NCI-H2227 treated with DMSO at 0.1 percent for 48 hours (cell line): ENCODE data around the gene PDXP.

Experiments used
- DNase-seq: peaks from one replicate; lab custom pipeline; 2025; lab: John Stamatoyannopoulos, UW

PDXP gene

DNA sequence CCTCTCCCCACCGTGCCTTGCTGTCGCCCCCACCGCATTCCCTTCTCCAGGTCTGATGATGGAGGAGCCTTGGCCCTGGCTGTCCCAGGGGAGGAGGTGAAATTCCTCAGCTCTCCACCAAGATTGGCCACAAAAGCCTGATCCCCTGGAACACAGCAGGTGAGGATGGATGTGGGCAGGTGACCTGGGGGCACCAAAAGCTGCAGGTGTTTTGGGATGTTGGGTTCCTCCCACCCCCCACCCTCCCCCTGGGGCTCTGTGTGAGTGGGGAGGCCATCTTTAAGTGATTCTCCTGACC, 39.0 kb downstream of the PDXP start:
- no peak for DNase-seq

DNA sequence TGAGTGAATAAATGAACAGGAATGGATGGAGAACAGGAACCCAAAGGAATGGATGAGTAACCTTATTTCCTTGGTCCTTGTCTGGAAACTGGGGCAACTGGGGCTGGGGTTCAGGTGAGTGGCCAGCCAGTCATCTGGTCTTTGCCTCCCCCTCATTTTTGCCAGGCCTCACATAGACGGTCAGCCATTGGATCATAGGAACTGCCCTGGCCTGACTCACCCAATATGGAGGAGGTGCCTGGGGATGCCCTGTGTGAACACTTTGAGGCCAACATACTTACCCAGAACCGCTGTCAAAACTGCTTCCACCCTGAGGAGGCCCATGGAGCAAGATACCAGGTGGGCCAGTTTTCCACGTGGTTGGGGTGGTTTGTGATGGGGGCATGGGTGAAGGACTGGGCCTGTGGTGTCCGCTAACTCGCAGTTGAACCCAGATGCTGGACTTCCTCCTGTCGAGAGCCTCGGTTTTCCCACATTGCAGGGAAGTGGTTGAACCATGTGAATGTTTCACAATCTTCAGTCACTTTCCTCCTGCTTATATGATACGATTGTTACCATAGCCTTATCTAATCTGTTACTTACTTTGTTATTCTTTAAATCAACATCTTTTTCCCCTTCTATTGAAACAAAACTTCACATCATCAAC, 42.7 kb downstream of the PDXP start:
- no peak for DNase-seq

DNA sequence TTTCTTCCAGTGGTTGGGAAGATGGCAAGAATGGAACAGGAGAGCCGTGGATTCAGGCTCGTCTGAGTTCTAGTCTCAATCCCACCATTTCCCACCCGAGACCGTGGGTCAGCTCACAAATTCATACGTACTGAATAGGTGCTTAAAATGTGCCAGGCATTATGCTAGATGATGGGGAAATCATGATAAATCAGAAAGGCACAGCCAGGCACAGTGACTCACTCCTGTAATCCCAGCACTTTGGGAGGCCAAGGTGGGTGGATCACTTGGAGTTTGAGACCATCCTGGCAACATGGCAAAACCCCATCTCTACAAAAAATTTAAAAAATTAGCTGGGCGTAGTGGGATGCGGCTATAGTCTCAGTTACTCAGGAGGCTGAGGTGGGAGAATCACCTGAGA, 45.4 kb downstream of the PDXP start:
- DNase-seq = no peak

DNA sequence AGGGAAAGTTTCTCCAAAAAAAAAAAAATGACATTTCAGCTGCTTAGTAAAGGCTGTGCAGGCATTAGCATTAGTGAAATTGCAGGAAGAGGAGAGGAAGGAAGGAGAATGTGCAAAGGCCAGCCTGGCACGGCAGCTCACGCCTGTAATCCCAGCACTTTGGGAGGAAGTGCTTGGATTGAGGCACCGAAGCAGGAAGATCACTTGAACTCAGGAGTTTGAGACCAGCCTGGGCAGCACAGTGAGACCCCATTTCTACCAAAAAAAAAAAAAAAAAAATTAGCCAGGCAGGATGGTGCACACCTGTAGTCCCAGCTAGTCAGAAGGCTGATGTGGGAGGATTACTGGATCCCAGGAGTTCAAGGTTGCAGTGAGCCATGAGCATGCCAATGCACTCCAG, 46.1 kb downstream of the PDXP start:
- no peak for DNase-seq

DNA sequence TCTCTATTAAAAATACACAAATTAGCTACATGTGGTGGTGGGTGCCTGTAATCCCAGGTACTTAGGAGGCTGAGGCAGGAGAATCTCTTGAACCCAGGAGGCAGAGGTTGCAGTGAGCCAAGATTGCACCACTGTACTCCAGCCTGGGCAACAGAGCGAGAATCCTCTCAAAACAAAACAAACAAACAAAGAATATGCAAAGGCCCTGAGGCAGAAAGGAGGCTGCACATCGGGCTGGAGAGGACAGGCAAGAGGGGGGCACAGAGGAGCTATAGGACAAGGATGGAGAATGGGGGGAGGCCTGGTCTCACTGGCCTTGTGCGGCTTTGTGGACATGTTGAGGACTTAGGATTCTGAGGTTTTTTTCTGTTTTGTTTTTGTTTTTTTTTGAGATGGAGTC, 46.7 kb downstream of the PDXP start:
- no peak for DNase-seq

DNA sequence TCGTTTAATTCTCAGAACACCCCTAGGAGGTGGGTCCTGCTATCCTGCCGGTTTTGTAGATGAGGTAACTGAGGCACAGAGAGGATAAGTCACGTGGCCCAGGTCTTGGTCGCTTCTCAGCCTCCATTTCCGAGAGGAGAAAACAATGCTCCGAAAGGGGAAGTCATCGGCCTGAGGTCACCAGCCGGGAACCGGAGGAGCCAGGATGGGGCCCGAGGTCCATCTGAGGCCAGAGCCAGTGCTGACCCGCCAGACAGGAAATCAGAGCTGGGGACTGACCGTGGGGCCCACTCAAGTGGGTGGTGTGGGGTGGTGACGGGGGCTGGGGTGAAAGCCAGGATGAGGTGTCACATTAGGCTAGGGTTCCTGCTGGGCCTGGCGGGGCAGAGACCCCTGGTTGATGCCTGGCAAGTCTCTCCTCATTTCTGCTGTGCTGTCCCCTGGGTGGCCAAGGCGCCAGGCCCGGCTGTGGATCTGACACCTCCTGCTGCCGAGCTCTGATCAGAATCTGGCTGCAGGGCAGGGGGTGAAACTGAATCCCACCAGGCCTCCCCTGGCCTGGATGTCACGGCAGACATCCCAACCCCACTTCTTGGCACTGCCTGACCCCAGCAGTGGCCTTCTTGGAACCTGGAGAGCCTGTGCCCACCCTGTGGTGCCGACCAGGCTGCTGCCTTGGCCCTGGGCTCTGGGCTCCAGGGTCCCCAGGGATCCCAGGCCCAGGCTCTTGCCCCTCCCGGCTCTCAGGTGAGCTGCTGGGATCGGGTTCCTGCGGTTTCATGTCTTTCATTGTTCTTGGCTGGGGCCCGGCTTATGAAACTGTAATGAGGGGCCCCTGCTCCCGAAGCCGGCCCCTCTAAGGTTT, 50.3 kb downstream of the PDXP start:
- DNase-seq = no peak

DNA sequence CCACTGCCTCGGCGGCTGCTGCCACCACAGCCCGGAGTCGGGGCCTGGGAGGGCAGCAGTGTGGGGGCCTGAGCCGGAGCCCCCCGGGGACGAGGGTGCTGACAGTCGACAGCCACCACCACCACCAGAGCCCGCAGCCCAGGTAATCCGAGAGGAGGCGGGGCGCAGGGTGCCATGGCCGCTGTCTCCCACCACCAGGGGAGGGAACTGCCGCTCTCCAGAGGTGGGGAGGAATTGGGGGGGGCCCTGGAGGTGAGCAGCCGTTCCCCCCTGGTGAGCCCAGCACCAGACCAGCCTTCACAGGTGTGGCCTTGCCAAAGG, 50.9 kb downstream of the PDXP start:
- DNase-seq = no peak

DNA sequence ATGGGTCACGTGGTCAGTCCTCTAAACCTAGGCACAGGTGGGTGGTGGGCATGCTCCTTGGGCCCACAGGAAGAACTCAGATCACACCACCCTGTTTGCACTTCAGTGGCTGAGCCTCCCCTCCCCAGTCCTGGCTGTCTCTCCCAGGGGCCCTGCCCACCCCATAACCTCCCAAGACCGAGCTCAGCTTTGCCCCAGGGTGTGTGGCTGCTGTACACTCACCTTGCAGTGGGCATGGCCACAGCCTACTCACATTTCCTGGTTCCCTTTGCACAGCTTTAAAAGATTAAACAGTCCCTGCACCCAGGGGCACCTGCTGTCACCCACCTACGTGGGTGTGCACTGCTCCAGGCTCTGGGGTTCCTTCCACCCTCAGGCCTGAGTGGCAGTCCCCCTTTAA, 52.2 kb downstream of the PDXP start:
- DNase-seq = no peak

DNA sequence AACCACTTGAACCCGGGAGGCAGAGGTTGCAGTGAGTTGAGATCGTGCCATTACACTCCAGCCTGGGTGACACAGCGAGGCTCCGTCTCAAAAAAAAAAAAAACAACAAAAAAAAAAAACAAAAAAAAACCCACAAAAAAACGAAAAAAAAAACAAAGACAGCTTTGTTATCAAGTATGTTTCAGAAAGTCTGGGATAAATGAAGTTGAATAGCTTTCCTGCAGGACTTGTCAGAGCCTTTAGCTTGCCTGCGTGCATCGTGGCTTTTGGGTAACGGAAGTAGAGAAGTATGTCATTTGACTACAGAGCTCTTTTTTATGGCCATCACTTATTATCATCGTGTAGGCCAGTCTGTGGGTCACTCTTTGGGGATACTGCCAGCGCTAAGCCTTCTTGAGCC, 53.0 kb downstream of the PDXP start:
- no peak for DNase-seq

DNA sequence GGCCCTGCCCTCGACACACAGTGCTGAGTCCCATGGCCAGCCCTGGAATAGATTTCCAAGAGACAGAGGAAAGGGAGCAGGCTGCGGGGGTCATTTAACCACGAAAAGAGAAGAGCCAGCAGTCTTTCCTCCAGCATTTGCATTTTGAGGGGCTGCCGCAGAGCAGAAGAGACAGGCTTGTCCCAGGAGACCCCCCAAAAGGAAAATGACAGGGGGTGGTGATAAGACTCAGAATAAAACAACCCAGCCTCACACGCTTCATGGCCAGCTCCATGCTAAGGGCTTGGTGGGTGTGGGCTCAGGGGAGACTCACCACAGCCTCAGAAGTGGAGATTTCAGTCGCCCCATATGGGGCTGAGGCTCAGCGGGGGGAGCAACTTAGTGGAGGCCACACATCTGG, 55.2 kb downstream of the PDXP start:
- DNase-seq = no peak

DNA sequence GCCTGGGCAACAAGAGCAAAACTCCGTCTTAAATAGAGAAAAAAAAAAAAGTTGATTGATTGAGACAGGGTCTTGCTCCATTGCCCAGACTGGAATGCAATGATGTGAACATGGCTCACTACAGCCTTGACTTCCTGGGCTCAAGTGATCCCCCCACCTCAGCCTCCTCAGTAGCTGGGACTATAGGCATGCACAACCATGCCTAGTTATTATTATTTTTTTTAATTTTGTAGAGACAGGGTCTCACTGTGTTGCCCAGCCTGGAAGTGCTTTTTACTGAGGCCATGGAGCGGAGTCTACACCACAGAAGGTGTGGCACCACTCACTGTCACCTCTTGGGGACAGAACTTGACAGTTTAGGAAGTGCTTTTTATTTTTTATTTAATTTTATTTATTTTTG, 56.1 kb downstream of the PDXP start:
- no peak for DNase-seq

DNA sequence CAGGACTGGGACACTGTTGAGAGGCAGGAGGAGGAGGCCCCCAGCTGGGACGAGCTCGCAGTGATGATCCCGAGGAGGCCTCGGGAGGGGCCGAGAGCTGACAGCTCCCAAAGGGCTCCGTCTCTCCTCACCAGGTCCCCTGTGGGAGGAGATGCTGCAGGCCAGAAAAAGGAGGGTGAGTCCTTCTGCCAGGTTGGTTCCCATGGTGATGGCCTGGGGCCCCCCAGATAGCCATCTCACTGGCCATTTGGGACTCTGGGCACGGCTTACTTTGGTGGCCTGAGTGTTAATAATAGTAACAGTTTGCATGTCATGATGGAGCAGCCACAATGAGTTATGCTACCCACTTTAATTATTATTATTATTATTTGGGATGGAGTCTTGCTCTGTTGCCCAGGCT, 57.2 kb downstream of the PDXP start:
- DNase-seq = no peak
